HG03457 (cell line): ENCODE measurements around the gene MYO1E.

Source experiments
- ATAC-seq: cut with Tn5 transposase; IDR thresholded peaks from one replicate; pipeline ENCODE4 v1.9.1; 2021; ENCODE audit warnings: moderate number of reproducible peaks; ENCODE audit not compliant: unreplicated experiment

Gene MYO1E

DNA sequence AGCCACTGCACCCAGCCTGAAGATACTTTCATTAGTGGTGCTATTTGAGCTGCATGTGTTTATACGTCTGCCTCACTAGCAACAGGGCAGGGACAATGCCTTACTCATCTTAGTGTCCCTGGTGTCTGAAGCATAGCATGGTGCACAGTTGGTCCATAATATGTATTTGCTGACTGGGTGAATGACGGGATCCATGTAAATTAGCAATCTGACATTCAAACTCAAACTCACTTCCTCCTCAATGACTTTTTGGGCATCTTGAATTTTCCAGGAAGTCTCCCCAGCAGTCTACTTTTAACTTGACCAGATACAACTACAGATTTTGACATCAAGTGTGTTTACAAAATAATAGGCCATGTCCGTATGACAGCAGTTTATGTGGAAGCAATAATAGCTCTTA lies 169.0 kb downstream of the MYO1E start:
- no peak for ATAC-seq

DNA sequence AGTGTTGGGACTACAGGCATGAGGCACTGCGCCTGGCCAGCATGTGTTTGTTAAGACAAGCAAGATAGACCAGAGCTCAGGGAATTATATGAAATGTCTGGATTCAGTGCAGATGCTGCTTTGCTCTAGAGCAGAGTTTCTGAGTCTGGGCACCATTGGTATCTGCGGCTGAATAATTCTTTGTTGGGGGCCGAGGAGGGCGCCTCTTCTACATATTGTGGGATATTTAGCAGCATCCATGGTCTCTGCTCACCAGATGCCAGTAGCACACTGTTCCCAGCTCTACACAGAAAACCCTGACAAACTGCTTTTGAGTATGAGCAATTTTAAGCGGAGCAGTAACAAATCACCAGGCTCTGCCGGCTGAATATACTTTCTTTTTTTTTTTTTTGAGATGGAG lies 169.7 kb downstream of the MYO1E start:
- no peak for ATAC-seq

DNA sequence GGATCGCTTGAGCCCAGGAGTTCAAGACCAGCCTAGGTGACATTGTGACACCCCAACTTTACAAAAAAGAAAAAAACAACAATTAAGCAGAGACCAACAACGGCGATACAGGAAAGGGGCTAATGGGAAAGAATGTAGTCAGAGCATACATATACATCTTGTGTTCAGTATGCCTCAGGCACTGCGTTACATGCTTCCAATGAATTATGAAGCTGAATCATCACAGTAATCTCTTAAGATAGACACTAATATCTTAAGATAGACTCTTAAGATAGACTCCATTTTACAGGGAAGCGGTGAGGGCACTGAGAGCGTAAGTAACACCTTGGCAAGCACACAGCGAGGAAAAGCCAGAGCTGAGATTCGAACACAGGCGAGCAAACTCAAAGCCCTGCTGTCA lies 172.1 kb downstream of the MYO1E start:
- ATAC-seq = no peak

DNA sequence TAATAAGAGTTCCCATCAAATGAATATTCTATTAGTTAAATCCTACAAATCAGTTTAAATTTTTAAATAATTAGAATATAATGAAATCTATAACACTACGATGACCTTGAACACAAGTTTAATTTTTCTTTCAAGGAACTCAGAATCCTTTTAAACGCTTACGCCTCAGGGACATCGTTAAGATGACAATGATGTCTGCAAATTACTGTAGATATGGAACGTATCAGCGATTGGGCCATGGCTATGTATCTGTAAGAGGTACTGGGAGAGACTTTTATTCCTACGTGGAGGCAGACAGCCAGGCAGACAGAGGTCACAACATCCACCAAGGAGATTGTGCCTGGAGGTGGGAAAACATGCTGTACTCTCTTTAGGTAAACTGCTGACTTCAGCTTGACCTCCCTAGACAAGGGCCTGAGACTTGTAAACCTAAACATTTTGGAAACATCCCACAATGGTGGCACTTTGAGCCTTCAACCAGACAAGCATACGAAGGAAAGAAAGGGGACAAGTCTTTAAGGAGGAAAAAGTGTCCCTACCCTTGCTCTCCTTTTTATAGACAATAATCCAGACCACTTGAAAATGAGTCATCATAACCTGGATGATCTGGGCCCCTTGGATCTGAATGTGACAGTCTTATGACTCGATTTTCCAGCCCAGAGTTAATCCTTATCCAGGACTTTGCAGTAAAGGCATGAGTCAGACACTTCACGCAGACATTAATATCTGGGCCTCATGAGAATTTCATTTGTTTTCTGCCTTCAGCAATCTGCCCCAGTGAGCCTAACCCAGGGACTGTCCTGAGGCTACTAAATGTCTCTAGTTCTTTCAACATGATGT lies 172.8 kb downstream of the MYO1E start:
- no peak for ATAC-seq

DNA sequence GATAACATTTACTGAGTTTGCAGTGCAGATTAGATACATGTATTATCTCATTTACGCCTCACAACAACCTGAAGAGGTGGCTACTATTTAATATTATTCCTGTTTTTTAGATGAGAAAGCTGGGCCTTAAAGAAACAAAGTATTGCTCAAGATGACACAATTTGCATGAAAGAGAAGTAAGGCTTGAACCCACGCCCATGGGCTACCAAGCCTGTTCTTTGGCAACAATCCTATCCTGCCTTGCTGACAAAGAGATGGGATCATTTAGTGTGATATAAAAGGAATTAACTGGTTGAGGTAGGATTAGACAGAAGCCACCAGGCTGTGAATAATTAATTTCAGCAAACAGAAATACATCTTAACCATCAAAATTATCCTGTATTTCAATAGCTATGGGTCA lies 175.2 kb downstream of the MYO1E start:
- ATAC-seq = no peak

DNA sequence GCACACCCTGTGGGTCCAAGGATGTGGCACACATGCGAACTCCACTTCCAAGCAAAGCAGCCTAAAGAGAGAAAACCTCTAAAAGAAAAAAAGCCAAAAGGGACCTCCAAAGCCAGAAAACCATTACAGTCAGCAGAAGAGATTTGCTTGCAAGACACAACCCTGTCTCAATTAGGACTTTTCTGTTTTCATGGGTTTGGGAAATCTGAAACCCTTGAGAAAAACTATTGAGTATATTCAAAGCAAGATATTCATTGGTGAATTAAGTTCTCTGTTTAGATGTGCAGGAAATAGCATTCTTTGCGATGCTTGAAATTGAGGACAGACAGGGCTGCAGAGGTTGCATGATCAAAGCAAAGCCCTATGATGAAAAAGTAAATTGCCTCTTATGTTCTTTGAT lies 176.3 kb downstream of the MYO1E start:
- no peak for ATAC-seq

DNA sequence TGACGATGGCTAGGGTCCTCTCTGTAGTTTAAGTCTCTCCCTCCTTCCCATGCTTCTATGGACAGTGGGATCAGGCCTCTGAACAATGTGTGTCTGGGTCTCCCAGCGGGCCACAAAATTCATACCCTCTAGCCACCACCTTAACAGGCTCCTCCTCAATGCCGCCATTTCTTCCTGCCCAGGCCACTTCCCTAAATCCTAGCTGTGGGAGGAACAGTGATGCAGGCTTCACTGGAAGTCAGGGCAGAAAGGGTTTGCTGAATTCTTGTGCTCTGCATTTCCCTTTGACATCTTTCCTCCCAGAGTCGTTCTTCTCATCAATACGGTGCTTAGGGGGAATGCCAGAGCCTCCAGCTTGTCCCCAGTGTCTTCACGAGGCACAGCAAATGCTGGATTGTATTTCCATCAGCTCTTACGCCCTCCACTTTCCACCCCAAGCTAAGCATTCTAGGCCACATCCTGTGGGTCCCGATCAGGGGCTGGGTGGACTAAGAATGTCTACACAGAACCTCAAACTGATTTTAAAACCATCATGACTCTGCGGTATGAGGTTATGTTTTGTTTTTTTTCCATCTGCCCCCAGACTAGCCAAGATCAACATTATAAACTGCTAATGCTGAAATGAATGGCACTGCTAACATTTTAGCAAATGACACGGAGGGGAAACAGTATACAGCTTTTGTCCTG lies 177.9 kb downstream of the MYO1E start:
- ATAC-seq = no peak

DNA sequence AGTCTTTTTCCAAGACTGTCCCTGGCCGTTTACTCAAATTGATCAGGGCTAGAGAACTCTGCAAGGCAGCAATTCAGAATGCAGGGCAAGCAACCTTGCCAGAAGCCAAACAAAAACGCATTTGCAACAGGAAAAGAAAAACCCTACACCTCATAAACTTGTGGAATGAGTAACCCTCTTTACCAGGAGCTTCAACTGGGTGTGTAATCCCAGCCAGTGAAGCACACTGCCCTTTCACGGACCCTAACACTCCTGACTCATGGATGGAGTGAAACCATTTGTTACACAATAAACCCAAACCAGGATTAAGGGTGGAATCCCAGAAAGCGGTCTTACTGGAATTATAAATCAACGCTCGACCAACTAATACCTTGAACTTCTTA lies 180.8 kb downstream of the MYO1E start:
- no peak for ATAC-seq

DNA sequence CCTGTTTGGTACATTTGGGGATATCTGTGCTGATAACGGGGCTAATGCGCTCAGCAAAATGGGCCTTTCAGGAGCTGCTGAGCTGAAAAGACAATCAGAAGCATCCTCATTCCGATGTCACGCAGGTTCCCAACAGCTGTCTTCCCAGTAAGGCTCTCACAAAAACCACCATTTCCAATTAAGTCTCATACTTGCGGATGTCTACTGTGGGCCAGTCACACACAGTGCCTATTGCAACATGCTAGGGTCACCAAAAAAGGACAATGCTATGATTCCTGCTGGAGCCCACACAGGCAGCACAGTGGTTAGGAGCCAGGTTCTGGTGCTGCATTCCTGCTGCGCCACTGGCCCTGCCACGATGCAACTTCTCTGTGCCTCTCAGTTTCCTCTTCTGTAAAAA lies 182.4 kb downstream of the MYO1E start:
- ATAC-seq = no peak

DNA sequence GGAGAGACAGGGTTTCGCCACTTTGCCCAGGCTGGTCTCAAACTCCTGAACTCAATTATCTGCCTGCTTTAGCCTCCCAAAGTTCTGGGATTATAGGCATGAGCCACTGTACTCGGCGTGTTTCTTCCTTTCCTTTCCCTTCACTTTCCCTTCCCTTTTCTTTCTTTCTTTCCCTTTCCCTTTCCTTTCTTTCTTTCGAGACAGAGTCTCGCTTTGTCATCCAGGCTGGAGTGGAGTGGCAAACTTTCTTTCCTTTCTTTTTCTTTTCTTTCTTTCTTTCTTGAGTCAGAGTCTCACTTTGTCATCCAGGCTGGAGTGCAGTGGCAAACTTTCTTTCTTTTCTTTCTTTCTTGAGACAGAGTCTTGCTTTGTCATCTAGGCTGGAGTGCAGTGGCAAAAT lies 183.4 kb downstream of the MYO1E start:
- ATAC-seq = no peak

DNA sequence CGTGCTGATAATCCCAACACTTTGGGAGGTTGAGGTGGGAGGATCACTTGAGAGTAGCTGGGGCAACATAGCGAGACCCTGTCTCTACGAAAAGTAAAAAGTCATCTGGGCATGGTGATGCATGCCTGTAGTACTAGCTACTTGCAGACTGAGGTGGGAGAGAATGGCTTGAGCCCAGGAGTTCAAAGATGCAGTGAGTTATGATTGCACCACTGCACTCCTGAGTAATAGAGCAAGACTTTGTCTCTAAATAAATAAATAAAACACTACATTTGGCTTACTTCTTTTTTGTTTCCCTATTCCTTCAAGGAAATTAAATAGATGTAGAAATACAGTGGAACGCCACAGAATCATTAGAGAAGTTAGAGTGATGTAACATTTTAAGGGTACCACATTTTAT lies 186.2 kb downstream of the MYO1E start:
- ATAC-seq = no peak

DNA sequence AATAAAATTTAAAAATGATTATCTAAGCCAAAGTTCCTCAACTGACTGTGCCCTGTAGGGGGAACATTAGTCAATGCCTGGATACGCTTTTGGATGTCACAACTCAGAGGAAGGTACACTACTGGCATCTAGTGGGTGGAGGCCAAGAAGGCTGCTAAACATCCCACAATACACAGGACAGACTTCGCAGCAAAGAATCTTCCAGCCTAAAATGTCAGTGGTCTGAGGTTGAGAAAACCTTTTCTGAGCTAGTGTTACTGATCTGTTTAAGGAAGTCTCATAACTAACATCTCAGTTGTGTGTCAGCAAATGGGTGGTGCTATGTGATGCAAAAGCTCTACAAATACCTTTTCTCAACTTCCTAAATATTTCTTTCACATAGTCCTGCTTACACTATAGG lies 186.9 kb downstream of the MYO1E start:
- ATAC-seq = no peak

DNA sequence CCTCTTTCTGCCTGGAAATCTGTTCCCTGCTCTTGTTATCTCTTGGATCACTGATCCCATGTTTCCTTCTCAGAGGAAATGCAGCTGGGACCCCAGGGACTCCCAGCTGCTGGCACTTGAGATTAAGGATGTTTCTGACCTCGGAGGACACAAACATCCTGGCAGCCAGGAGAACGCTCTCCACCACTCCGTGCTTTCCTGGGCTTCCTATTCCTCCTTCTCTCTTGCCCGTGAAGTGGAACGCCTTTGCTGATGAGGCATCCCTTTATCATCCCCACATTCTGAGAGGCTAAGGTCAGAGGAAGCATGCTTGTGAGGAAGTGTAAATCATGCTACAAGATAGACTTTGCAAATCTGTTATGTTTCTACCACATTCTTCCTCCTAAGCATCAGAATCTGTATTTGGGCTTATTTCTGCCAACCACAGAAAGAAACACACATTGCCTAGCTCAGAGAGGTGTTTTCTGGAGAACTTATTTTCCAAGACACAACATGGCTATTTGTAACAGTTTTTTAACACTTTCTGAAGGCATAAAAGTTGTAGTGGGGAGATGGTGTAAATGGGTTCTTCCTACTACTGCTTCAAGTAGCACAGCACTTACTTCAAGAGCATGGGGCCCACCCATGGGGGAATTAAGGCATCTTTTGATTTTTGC lies 191.6 kb downstream of the MYO1E start:
- no peak for ATAC-seq

DNA sequence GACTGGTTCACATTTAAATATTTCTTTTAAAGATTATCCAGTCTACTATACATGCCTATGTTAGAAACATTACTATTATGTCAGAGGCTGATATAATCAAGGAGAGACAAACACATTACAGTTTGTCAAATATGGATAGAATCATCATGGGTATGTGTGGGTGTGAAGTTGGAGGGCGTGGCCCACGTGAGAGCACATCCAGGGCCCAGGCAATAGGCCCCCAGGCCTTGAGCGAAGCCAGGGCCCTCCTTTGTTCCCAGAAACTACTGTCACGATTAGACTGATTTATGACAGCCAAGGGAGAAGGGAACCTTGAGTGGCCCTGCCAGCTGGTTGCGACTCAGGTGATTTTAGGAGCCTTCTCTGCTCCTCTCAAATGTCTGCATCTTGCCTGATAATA lies 193.0 kb downstream of the MYO1E start:
- no peak for ATAC-seq

DNA sequence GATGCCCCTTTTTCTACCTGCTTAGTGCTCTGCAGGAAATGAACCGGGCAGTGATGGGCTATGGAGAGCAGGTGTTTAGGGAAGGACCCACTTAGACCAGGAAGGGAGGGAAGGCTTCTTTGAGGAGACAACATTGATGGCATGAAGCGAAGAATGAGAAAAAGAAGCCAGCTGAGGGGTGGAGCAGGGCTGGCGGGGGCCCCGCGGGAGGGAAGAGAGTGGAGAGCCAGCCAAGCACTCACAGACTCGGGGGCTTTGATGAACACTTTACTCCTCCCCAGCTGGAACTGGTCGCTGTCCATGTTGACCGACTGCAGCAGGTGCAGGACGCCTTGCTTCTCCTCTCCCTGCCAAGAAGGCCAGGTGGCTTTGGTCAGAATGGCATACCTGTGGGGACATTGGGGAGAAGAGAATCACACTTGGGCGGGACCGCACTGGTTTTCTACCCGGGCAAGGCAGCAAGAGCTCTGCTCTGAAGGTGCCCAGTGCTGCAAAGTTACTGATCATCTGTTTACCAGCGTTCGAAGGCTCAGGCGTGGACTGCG lies 194.4 kb downstream of the MYO1E start:
- no peak for ATAC-seq

DNA sequence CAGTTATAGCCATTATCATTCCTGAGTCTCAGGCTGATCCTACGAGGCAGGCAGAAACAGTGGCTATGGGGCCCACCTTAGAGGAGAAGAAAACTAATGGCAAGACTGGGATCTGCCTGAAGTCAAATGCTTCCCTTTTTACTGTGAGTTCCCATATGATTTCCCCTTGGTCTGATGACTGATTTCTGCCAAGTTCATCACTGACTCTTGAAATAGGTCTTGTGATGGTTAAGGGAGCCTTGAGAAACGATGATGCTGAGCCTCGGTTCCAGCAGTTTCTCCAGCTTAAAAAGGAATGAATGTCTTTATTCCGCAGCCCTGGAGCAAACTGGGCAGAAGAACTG lies 195.4 kb downstream of the MYO1E start:
- no peak for ATAC-seq

DNA sequence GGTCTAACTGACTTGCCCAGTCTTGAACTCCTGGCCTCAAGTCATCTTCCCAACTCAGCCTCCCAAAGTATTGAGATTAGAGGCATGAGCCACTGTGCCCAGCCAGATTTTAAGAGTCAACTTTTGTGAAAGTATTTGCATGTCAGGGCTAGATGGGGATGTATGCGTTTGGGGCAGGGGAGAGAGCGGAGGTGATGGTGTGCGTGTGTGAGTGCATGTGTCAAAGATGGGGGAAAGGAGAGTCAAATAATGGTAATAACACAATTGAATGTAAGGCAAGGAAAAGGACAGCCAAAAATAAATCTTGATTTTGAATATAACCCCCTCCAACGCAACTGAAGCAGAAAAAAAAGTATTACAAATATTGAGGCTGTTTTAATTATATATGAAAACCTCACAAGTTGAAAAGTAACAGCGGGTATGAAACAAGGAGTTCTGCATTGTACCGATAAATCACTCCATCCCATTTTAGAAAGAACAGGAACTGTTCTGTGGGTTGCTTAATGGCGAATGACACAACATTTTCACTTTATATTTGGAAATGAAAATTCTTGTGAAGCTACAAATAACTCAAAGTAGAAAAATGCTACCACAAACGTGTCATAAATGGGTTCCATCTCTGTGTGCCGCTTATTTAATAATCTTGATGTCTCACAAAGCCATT lies 195.9 kb downstream of the MYO1E start:
- no peak for ATAC-seq

DNA sequence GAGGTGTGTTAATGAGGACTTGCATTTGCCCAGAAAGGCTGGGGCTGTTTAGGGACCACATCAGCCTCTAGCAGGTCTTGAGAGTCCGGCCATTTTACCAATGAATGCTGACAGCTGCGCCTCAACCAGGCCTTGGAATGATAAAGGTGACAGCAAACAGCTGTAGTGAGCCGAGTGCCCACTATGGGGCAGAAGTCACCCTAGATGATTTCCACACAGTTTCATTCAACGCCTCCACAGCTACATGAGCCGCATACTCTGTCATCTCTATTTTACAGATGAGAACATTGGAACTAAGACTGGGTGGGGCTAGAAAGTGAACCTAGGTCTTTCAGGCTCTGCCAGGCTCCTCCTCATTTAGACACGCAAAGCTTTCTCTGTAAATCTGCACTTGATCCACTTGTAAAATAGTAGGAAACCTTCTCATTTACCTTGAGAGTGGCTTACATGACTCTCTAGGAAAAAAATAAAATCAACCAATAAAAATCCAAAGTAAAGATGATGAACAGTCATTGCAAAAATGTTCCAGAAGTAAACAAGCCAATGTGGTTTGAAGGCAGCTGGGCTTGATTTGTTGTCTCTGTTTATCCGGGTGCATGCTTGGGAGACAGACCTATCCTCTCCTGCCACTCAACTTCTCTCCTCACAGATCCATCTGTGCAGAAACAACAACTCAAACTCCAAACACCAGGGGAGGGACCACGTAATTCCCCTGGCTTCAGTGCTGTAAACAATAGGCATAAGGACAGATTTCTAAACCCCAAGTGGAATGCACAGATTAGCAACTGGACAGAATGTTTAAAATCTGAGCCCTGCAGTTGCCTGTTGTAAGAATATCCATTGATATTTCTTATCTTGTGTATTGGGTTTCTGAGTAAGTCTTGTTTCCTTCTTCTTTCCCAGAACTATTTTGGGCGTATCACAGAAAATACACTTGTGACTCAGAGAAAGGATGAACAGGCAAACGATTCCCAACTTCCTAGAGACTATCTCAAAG lies 197.5 kb downstream of the MYO1E start:
- ATAC-seq = no peak

DNA sequence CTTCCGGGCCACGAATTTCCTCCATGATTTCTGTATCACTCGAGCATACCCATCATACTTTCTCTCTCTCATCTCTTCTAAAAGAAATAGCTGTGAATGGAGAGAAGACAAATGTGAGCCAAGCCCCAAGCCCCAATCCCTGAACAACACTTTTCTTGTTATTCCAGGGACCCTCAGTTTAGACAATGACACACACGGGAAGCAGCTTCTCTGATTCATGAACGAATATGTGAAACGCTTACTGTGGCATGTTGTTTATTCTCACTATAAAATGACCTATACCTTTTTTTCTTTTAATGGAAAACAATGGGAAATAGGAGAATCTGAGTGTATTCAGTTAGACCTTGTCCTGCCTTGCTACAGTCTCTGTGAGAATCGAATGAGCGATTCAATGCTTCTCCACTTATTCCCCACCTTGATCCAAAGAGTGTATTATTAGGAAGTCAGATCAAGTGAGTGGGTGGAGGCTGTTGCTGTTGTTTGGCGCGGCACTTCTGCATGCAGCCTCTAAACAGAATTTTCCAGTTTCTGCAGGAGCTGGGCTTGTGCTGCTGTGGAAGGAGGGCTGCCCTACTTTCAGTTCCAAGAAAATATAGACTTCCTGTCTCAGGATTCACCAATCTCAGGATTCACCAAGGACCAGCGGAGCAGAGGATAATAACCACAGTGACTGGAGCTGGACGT lies 198.4 kb downstream of the MYO1E start:
- no peak for ATAC-seq

DNA sequence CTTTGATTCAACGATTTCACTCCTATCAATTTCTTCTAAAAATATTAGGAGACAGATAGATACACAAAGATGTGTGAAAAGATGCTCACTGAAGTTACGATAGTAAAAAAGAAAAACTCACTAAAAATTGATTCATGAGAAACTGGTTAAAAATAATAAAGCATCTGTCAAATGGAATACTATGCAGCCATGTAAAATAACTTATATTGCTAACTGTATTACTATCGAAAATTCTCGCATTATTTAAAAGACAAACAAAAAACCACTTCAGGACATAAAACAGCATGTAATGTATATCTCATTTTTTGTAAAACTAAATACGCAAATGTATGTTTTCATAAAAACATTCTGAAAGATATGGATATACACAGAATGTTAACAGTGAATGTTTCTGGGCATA lies 199.5 kb downstream of the MYO1E start:
- ATAC-seq = no peak
